Right atrium auricular region (tissue), 2 donors: ENCODE data around the gene MGAT5B. TPM values are rescaled to one million over a fixed set of nuclear protein-coding genes. Genes with fewer than 3 reads are reported as not detected.

ENCODE experiments used
- DNase-seq: peaks from one replicate; pipeline ENCODE4 v3.0.0-alpha.2; 2019; ENCODE audit warnings: low spot score
- H3K27ac ChIP-seq, 2 donors: fragments of 200-600 bp; sonication (generic); 1 replicate in 1 of 2; 2 replicates in 1 of 2; pipeline ENCODE4 v1.5.1; 2016 to 2019
- H3K27me3 ChIP-seq, 2 donors: fragments of 200-600 bp; sonication (generic); one replicate each; pipeline versions ENCODE4 v1.5.1 to v1.6.0; 2017 to 2019
- H3K36me3 ChIP-seq: fragments of 200-600 bp; sonication (generic); one replicate; pipeline ENCODE4 v1.5.1; 2016
- H3K4me1 ChIP-seq, 2 donors: fragments of 200-600 bp; sonication (generic); one replicate each; pipeline versions ENCODE4 v1.5.1 to v1.6.0; 2017 to 2019
- H3K4me3 ChIP-seq, 2 donors: fragments of 200-600 bp; sonication (generic); 1 replicate in 1 of 2; 2 replicates in 1 of 2; pipeline ENCODE4 v1.5.1; 2017 to 2019; ENCODE audit warnings: mild to moderate bottlenecking in 1 of 2, moderate library complexity in 1 of 2
- H3K9me3 ChIP-seq, 2 donors: fragments of 200-600 bp; sonication (generic); one replicate each; pipeline ENCODE4 v1.5.1; 2019
- total RNA-seq, 2 donors: library from RNA; depleted of rRNA; stranded (reverse); fragments of >200 nt; gene quantifications; one replicate each; pipeline ENCODE4 v1.1.0, GENCODE V29; 2016
- TF ChIP-seq, protein P1 (sequence below), 2 donors: fragments of 200-600 bp; sonication (generic); IDR thresholded peaks; one replicate each; pipeline ENCODE4 v1.5.1; 2019; ENCODE audit warnings: antibody characterized with exemption in 2 of 2

Gene MGAT5B
- total RNA-seq, 2 donors from 2014 or later, result not detected

DNA sequence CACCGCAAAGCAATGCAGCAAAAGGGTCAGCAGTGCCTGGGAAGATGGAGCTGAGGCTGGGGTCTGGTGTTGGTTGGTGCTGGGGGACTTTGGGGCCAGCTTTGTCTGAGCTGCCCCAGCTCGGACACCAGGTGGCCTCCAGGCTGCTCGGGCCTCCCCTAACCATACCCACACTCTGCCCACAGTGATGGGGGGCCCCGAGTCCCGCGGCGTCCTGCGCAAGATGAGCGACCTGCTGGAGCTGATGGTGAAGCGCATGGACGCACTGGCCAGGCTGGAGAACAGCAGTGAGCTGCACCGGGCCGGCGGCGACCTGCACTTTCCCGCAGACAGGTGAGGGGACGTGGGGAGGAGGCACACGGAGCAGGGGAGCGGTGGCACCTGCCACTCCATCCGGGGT is 13.8 kb downstream of the MGAT5B start:
- TF ChIP-seq, protein P1, sequence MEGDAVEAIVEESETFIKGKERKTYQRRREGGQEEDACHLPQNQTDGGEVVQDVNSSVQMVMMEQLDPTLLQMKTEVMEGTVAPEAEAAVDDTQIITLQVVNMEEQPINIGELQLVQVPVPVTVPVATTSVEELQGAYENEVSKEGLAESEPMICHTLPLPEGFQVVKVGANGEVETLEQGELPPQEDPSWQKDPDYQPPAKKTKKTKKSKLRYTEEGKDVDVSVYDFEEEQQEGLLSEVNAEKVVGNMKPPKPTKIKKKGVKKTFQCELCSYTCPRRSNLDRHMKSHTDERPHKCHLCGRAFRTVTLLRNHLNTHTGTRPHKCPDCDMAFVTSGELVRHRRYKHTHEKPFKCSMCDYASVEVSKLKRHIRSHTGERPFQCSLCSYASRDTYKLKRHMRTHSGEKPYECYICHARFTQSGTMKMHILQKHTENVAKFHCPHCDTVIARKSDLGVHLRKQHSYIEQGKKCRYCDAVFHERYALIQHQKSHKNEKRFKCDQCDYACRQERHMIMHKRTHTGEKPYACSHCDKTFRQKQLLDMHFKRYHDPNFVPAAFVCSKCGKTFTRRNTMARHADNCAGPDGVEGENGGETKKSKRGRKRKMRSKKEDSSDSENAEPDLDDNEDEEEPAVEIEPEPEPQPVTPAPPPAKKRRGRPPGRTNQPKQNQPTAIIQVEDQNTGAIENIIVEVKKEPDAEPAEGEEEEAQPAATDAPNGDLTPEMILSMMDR (IDR thresholded peaks at IDR 0.05), result no peak
- H3K9me3 ChIP-seq, result no peaks in the 10 kb centered on the region
- no peak for DNase-seq

GRCh38 chr17:76883744-76884525 is 15.7 kb downstream of the MGAT5B start:
- H3K27me3 ChIP-seq, result no peaks in the 10 kb centered on the region
- no peak overlapping the region for H3K4me3 ChIP-seq
- H3K36me3 ChIP-seq, result no peaks in the 10 kb centered on the region
- H3K9me3 ChIP-seq, result no peaks in the 10 kb centered on the region
- no peak for DNase-seq
- no peak overlapping the region for H3K27ac ChIP-seq
- no peaks in the 10 kb centered on the region for H3K4me1 ChIP-seq
- TF ChIP-seq, protein P1 (IDR thresholded peaks at IDR 0.05), result no peak

More for the DNA sequence above, 13.8 kb downstream of the MGAT5B start:
- H3K4me1 ChIP-seq, result no peaks in the 10 kb centered on the region
- no peak overlapping the region for H3K27ac ChIP-seq
- no peaks in the 10 kb centered on the region for H3K36me3 ChIP-seq
- no peak overlapping the region for H3K4me3 ChIP-seq
- H3K27me3 ChIP-seq, result no peaks in the 10 kb centered on the region

GRCh38 chr17:76884995-76885893 is 17.0 kb downstream of the MGAT5B start:
- no peaks in the 10 kb centered on the region for H3K4me1 ChIP-seq
- no peaks in the 10 kb centered on the region for H3K36me3 ChIP-seq
- no peak for DNase-seq
- H3K27ac ChIP-seq, result no peak overlapping the region
- H3K27me3 ChIP-seq, result no peaks in the 10 kb centered on the region
- TF ChIP-seq, protein P1 (IDR thresholded peaks at IDR 0.05), result no peak
- H3K9me3 ChIP-seq, result no peaks in the 10 kb centered on the region
- no peak overlapping the region for H3K4me3 ChIP-seq

DNA sequence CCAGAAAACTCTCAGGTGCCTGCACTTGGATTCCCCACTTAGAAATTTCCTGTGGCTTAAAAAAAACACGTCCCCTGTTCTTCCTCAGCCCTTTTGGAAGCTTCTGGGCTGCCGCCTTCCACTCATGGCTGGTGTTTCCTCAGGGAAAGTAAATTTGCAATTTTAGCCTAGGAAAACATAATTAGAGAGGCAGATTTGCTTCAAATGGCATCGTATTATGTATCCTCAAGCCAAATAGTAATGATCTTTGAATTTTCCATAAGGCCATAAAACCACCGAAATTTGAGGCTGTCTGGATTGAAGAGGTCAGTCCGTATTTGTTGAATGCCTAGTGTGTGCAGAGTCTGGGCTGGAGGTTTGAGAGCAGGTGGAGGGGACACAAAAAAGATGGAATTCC is 17.7 kb downstream of the MGAT5B start:
- Histone ChIP-seq H3K9me3 (no peaks in the 10 kb centered on the region), H3K27ac (no peak overlapping the region), H3K4me1 (no peaks in the 10 kb centered on the region), H3K36me3 (no peaks in the 10 kb centered on the region), H3K27me3 (no peaks in the 10 kb centered on the region), H3K4me3 (no peak overlapping the region)
- TF ChIP-seq, protein P1 (IDR thresholded peaks at IDR 0.05), result no peak
- no peak for DNase-seq

DNA sequence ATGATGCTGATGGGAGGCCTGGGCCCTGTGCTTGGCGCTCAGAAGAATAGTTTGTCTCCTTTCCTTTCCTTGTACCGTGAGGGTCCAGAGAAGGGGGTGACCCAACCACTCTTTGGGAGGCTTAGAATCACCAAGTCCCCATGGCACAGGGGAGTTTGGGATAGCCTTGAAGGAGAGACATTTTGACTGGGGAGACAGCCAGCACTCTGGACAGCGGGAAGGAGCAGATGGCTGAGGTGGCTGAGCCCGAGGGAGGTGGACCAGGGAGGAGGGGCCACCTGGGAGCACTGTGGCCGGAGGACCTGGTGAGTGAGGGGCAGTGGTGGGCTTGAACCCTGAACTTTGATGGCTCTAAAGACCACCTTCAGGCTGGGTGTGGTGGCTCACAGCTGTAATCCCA is 18.2 kb downstream of the MGAT5B start:
- H3K36me3 ChIP-seq, result no peaks in the 10 kb centered on the region
- no peaks in the 10 kb centered on the region for H3K4me1 ChIP-seq
- TF ChIP-seq, protein P1 (IDR thresholded peaks at IDR 0.05), result no peak
- no peak overlapping the region for H3K4me3 ChIP-seq
- H3K27me3 ChIP-seq, result no peaks in the 10 kb centered on the region
- no peak for DNase-seq
- H3K9me3 ChIP-seq, result no peaks in the 10 kb centered on the region
- H3K27ac ChIP-seq, result no peak overlapping the region
